ENCODE results near the gene MED26.
"Not testable (repeated sequence)": the region's sequence is repeated elsewhere in the genome, so short reads cannot be mapped to it uniquely, and the experiment has no call there.

MED26 gene

GRCh38 chr19:16573925-16574324 is 54.1 kb downstream of the MED26 start:
- H3K4me3 ChIP-seq (ENCODE audit: low read length): peak overlapping the region; percentile 87; the same call in 1 of the 2 replicates

GRCh38 chr19:16573296-16573695 is 54.7 kb downstream of the MED26 start:
- peak overlapping the region; percentile 87 for H3K4me3 ChIP-seq (ENCODE audit: low read length)
- no peak for TF ChIP-seq ZNF274 (IDR thresholded peaks at IDR 0.05; ENCODE audit: low read depth, low read length)

More at GRCh38 chr19:16573925-16574324, 54.1 kb downstream of the MED26 start:
- no peak for TF ChIP-seq ZNF274 (IDR thresholded peaks at IDR 0.05; ENCODE audit: low read depth, low read length)

- TF ChIP-seq ZNF274 (IDR thresholded peaks at IDR 0.05; ENCODE audit: low read depth, low read length): no peak
- peak within 1 kb of the TSS; percentile 87 for H3K4me3 ChIP-seq (ENCODE audit: low read length)
These were observed 55.4 kb downstream of the MED26 start, which contains the start of gene SLC35E1 for GRCh38 chr19:16572332-16573211. TSS of gene SLC35E1 (minus strand) at chr19:16572415. CDS start at chr19:16572364, 51 bp downstream.

- no peak for TF ChIP-seq ZNF274 (IDR thresholded peaks at IDR 0.05; ENCODE audit: low read depth, low read length)
- peak overlapping the region; percentile 82 for H3K4me3 ChIP-seq (ENCODE audit: low read length)
These were observed 56.1 kb downstream of the MED26 start for GRCh38 chr19:16571822-16572331.

GRCh38 chr19:16571283-16571682 is 56.7 kb downstream of the MED26 start:
- no peak for TF ChIP-seq ZNF274 (IDR thresholded peaks at IDR 0.05; ENCODE audit: low read depth, low read length)
- peak overlapping the region; percentile 82 for H3K4me3 ChIP-seq (ENCODE audit: low read length)

- TF ChIP-seq ZNF274 (IDR thresholded peaks at IDR 0.05; ENCODE audit: low read depth, low read length): no peak
- no peak overlapping the region for H3K4me3 ChIP-seq (ENCODE audit: low read length)
These were observed 58.2 kb downstream of the MED26 start for GRCh38 chr19:16569609-16570320.

GRCh38 chr19:16566702-16567101 is 61.3 kb downstream of the MED26 start:
- H3K4me3 ChIP-seq (ENCODE audit: low read length): no peak overlapping the region

GRCh38 chr19:16566161-16566560 is 61.8 kb downstream of the MED26 start:
- H3K4me3 ChIP-seq (ENCODE audit: low read length): no peak overlapping the region
- TF ChIP-seq ZNF274 (IDR thresholded peaks at IDR 0.05; ENCODE audit: low read depth, low read length): no peak

More at GRCh38 chr19:16566702-16567101, 61.3 kb downstream of the MED26 start:
- TF ChIP-seq ZNF274 (IDR thresholded peaks at IDR 0.05; ENCODE audit: low read depth, low read length): no peak

- no peak overlapping the region for H3K4me3 ChIP-seq (ENCODE audit: low read length)
- no peak for TF ChIP-seq ZNF274 (IDR thresholded peaks at IDR 0.05; ENCODE audit: low read depth, low read length)
These were observed 63.2 kb downstream of the MED26 start for GRCh38 chr19:16564842-16565241.

- H3K4me3 ChIP-seq (ENCODE audit: low read length): no peak overlapping the region
- TF ChIP-seq ZNF274 (IDR thresholded peaks at IDR 0.05; ENCODE audit: low read depth, low read length): no peak
These were observed 65.4 kb downstream of the MED26 start for GRCh38 chr19:16562608-16563025.

GRCh38 chr19:16561382-16561781 is 66.6 kb downstream of the MED26 start:
- H3K4me3 ChIP-seq (ENCODE audit: low read length): no peak overlapping the region
- no peak for TF ChIP-seq ZNF274 (IDR thresholded peaks at IDR 0.05; ENCODE audit: low read depth, low read length)

- TF ChIP-seq ZNF274 (IDR thresholded peaks at IDR 0.05; ENCODE audit: low read depth, low read length): no peak
- no peak overlapping the region for H3K4me3 ChIP-seq (ENCODE audit: low read length)
These were observed 68.2 kb downstream of the MED26 start for GRCh38 chr19:16559780-16560276.

GRCh38 chr19:16554776-16555175 is 73.2 kb downstream of the MED26 start:
- H3K4me3 ChIP-seq (ENCODE audit: low read length): no peak overlapping the region
- no peak for TF ChIP-seq ZNF274 (IDR thresholded peaks at IDR 0.05; ENCODE audit: low read depth, low read length)

- H3K4me3 ChIP-seq (ENCODE audit: low read length): not testable (repeated sequence)
These were observed 76.1 kb downstream of the MED26 start for GRCh38 chr19:16551902-16552301.
